Stimulated activated CD8-positive, alpha-beta memory T cell treated with anti-CD3 and anti-CD28 coated beads, Interleukin-7, amount 100 ng/mL, for 48 hours (primary cell): ENCODE measurements around the gene SLC31A2.
"Not testable (repeated sequence)": the region's sequence is repeated elsewhere in the genome, so short reads cannot be mapped to it uniquely, and the experiment has no call there.

Experiments
- DNase-seq, 2 donors: peaks; one replicate each; pipeline ENCODE4 v3.0.0-alpha.2; 2020; ENCODE audit warnings: low read depth in 1 of 2; ENCODE audit errors: extremely low read depth in 1 of 2

The SLC31A2 gene

DNA sequence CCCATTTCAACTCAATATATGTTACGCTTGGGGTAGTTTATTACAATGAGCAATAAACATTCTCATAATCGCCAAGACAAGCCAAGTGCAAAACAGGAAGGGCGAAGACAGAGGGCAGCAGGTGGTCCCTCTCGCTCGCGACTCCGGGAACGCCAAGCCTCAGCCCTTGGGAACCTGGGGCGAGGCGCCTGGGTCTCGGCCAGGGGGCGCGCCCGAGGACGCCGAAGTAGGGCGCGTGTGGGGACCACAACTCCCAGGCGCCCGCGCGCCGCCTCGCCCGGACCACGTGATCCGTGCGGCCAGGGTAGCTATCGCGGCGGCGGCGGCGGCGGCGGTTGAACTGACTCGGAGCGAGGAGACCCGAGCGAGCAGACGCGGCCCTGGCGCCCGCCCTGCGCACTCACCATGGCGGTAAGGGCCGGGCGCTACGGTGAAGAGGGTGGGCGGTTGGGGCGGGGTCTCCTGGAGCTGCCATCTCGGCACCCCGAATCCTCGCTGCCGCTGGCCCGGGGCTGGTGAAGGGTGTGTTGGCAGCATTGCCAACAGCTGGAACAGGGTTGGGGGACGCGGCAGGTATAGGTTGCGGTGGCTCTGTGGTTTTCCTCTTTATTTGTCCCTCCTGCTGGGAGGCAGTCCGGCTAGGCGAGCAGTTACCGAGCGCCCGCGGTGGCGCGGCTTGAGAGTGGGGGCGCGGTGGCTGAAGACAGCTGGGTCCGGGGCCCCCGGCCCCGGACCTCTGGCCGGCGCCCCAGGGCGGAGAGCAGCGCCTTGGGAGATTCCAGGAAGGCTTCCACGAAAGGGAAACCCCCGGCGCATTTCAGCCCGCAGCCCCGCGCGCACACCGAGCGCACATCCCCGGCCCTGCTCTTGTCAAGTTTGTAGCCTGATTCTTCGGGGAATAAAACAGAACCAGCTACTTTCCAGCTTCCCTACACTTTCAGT is at the start of gene SLC31A2:
Gene SLC31A2 (plus strand): TSS at position 338 of the 942 bp plus-strand sequence. CDS start 68 bp downstream, at position 406.
- DNase-seq, result peak; percentile 76 to 85

GRCh38 chr9:113105345-113105744 is 45.5 kb upstream of the SLC31A2 start:
- DNase-seq, result not testable (repeated sequence)

GRCh38 chr9:113111065-113111951 is 39.5 kb upstream of the SLC31A2 start:
- DNase-seq, result not testable (repeated sequence)

- not testable (repeated sequence) for DNase-seq
Observed at GRCh38 chr9:113112706-113113510, 37.9 kb upstream of the SLC31A2 start.

DNA sequence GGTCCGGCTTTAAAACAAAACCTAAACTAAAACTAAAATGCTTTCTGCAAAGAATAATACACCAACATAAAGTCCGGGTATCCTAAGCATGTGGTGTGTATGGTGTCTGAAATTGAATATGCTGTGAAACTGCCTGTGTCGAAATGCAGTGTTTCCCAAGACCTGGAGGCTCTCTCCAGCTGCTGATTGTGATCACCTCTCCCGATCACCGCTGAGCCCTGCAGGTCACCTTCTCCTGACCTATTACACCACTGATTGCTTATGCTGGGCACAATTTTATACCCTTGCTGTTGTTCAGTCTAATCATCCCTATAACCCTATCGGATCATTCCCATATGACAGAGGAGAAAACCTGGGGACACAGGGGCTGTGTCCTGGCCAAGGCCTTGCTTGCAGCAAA is 32.0 kb upstream of the SLC31A2 start:
- not testable (repeated sequence) for DNase-seq

- DNase-seq, result no peak
Observed at GRCh38 chr9:113125386-113126035, 25.3 kb upstream of the SLC31A2 start.

DNA sequence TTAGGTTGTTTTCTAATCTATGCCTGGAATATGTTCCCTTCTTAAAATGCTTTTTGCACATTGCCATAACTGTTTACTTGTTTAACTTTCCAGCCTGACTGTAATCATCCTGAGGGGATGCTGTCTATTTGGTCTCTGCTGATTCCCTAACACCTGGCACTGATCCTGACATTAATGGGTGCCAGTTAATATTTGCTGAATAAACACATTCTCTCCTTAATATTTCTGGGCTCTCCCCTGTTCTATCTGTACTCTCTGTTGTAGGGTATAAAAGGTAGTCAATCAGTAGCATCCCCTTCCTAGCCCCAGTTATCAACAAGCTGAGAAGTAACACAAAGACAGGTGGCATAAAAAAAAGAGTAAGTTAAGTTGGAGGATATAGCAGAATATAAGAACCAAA is 21.3 kb upstream of the SLC31A2 start:
- no peak for DNase-seq

DNA sequence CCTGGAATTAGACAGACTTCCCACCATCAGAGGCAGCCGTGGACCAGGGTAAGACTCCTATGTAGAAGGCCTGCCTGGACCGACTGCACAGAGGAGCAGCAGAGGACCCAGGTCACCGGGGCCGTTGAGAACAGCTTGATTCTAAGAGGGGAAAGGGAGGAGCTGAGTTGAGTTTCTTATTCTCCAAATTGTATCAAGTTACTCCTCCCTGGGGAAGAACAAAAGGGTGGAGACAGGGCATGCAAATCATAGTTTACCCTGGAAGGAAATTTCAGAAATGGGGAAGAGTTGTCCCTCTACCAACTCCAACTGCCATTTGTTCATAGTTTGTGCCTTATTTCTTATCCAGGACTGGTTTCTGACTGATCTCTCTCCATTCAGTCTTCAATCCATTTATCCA is 20.9 kb upstream of the SLC31A2 start:
- DNase-seq, result no peak

DNA sequence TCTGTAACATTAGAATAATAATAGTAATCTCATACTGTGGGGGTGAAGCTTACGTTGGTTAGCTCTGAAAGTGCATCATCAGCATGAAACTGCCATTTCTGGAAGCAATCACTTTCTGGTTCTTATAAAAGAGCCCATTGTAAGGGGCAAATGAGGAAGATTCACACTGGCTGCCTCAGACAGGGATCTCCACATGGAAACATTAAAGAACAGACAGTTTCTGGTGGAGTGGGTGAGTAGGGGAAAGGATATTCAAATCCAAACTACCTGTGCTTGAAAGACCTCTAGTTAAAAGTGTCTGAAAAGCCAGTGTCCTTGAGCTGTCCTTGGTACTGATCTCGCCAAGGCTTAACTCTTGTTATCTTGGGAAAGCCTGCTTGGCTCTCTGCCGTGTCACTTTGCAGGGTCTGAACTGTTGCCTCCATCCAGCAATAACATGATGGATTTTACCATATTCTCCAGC is 19.1 kb upstream of the SLC31A2 start:
- DNase-seq, result no peak

- DNase-seq, result no peak
Observed at GRCh38 chr9:113137196-113138168, 13.3 kb upstream of the SLC31A2 start.

DNA sequence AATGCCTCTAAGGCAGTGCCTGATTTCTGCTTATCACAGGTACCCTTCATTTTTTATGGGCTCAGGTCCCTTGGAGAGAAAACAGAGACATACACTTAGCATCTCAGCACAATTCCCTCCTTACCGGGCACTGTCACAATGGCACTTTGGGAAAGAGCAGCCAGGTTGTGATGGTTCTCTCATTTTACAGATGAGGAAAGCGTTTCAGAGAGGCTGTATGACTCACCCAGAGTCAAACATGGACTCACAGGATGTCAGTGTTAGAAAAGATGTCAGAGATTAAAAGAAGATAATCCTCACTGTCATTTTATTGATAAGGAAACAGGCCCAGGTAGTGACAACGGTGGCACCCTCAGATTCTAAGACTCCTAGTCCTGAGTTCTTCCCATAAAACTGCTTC is 12.0 kb upstream of the SLC31A2 start:
- no peak for DNase-seq

DNA sequence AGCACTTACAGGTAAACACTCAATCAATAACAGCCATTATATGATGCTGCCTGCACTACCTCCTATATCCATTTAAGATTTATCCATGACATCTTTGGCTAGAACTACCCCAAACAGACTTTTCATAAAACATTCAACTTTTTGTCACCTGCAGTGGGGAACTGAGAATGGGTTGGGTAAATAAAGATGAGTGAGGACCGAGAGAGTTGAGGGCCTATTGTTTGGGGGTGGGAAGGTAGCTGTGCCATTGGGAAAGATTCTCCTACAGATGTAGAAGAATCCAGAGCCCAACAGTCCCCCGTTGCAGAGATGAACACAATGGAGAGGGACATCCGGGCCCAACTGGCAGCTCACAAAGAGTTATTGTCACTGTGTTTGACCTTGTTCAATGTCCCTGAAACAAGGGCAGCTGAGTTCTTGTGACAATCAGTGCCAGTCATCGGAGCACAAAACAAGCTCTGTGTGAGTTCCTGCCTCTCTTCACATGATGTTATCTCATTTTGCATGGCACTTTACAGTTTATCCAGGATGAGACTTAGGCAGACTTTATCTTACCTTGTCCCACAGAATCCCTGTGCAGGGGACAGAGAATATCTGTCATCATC is 11.5 kb upstream of the SLC31A2 start:
- DNase-seq, result no peak

DNA sequence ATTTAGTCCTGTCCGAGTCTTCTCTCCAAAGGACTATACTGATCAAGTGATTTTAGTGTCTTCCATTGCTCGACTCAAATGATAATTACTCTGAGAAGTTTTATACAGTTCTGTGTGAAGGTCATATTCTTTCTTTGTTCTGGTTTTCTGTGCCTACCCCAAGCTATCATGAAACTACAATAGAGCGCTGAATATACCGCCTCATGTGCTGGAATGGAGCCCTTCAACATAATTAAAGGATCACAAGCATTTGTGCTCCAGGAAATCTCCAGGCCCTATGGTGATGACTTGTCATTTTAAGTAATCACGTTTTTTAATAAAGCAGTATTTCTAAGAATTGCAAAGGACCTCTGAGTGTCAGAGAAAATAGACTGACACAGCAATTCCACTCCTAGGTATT is 10.9 kb upstream of the SLC31A2 start:
- no peak for DNase-seq

DNA sequence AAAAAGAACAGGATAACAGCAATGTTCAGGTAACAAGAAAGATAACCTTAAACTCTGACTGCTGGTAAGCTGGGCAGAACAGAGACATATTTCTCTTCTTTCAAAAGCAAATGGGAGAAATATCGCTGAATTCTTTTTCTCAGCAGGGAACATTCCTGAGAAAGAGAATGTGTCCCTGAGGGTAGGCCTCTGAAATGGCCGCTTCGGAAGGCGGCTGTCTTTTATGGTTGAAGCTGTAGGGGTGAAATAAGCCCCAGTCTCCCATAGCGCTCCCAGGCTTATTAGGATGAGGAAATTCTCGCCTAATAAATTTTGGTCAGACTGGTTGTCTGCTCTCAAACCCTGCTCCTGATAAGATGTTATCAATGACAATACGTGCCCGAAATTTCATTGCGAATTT is 9.9 kb upstream of the SLC31A2 start:
- not testable (repeated sequence) for DNase-seq

DNA sequence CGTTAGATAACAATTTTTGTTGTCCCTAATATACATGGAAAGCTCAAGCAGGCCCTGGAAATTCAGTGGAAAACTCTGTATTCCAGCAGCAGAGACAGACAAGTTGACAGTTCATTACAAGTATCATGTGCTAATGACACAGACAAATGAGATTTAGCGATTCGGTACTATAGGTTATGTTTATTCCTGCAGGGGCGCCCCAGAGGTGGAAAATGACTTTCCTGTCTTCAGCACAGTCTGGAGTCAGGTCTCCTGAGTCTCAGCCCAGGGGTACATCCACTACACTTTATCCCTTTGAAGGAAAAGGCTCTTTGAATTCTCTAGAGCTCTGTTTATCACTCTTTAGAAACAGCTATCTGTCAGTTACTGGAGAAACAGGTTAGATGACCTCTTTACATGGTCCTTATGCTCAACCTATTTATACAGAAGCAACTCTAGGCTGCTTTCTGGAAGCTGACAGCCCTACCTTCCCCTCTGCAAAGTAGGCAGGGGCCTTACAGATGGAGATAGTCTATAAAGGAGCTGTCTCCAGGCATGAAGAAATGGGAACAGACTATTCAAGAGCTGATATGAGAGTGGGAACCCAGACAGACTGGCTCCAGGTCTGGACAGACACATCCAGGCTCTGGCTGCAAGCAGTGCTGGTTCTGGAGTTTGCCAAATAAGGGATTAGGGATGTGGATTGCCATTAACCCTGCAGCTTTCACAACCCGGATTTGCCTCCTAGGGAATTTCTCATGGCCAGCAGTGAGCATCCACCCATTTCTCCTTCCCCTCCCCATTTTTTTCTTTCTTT is 7.2 kb upstream of the SLC31A2 start:
- DNase-seq, result no peak

DNA sequence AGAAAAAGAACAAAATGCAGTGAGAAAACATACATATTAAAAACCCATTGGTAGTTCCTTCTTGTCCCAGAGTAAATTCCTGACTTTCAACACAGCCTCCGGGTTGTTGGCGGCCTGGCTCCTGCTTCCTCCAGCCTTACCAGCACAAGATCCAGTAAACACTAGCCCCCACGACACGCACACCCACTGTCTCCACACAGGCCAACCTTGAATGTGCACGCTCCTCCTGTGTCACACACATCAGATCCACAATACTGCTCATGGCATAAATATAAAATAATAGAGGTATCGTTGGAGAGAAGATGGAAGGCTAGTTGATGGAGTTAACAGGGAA is 2.5 kb upstream of the SLC31A2 start:
- no peak for DNase-seq

GRCh38 chr9:113148781-113149510 is 1.9 kb upstream of the SLC31A2 start:
- DNase-seq, result no peak
